ENCODE results near the gene AFF3.

GRCh38 chr2:100105678-100106054 lies 36.7 kb downstream of the AFF3 start:
- TF ChIP-seq, protein P1, sequence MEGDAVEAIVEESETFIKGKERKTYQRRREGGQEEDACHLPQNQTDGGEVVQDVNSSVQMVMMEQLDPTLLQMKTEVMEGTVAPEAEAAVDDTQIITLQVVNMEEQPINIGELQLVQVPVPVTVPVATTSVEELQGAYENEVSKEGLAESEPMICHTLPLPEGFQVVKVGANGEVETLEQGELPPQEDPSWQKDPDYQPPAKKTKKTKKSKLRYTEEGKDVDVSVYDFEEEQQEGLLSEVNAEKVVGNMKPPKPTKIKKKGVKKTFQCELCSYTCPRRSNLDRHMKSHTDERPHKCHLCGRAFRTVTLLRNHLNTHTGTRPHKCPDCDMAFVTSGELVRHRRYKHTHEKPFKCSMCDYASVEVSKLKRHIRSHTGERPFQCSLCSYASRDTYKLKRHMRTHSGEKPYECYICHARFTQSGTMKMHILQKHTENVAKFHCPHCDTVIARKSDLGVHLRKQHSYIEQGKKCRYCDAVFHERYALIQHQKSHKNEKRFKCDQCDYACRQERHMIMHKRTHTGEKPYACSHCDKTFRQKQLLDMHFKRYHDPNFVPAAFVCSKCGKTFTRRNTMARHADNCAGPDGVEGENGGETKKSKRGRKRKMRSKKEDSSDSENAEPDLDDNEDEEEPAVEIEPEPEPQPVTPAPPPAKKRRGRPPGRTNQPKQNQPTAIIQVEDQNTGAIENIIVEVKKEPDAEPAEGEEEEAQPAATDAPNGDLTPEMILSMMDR (IDR thresholded peaks at IDR 0.05; ENCODE audit: low read depth, low read length), result no peak
- TF ChIP-seq EZH2phosphoT487 (IDR thresholded peaks at IDR 0.05; ENCODE audit: low read depth), result no peak
